Liver (tissue), 9 donors: Measurements from ENCODE around the gene MYH11. TPM values are rescaled to one million over a fixed set of nuclear protein-coding genes. Genes with fewer than 3 reads are reported as not detected.

Source experiments
- DNase-seq: peaks from one replicate; pipeline ENCODE4 v3.0.0-alpha.2; 2017; ENCODE audit warnings: low spot score
- H3K27ac ChIP-seq, 2 donors: one replicate each; pipeline ENCODE4 v1.7.0; 2013; ENCODE audit warnings: inconsistent platforms in 2 of 2, low read length in 2 of 2, control low read depth in 1 of 2, low read depth in 1 of 2, mild to moderate bottlenecking in 1 of 2
- H3K27me3 ChIP-seq, 4 donors: one replicate each; pipeline versions ENCODE4 v1.6.1 to v1.7.0; 2013; ENCODE audit warnings: low read length in 3 of 4, inconsistent platforms in 1 of 4, mild to moderate bottlenecking in 1 of 4, moderate library complexity in 1 of 4; ENCODE audit not compliant: control insufficient read depth in 4 of 4, insufficient read depth in 4 of 4
- H3K36me3 ChIP-seq, 4 donors: one replicate each; pipeline versions ENCODE4 v1.6.1 to v1.7.0; 2013; ENCODE audit warnings: low read length in 3 of 4, mild to moderate bottlenecking in 3 of 4, low read depth in 1 of 4, moderate library complexity in 1 of 4; ENCODE audit not compliant: control insufficient read depth in 4 of 4, insufficient read depth in 3 of 4
- H3K4me1 ChIP-seq, 4 donors: one replicate each; pipeline versions ENCODE4 v1.6.1 to v1.7.0; 2013; ENCODE audit warnings: low read length in 3 of 4, mild to moderate bottlenecking in 3 of 4, moderate library complexity in 1 of 4; ENCODE audit not compliant: control insufficient read depth in 4 of 4, insufficient read depth in 4 of 4
- H3K4me3 ChIP-seq, 3 donors: one replicate each; pipeline versions ENCODE4 v1.6.1 to v1.7.0; 2013; ENCODE audit warnings: low read length in 3 of 3, control low read depth in 1 of 3, low read depth in 1 of 3, mild to moderate bottlenecking in 1 of 3
- H3K9ac ChIP-seq, 2 donors: one replicate each; pipeline ENCODE4 v1.7.0; 2013; ENCODE audit warnings: low read length in 2 of 2, mild to moderate bottlenecking in 2 of 2, moderate library complexity in 2 of 2, control low read depth in 1 of 2, low read depth in 1 of 2
- H3K9me3 ChIP-seq, 4 donors: one replicate each; pipeline versions ENCODE4 v1.6.1 to v1.7.0; 2013; ENCODE audit warnings: low read length in 3 of 4; ENCODE audit not compliant: control insufficient read depth in 4 of 4
- ATF3 ChIP-seq: IDR thresholded peaks from 2 replicates; pipeline ENCODE4 v1.6.1; 2016; ENCODE audit warnings: antibody characterized with exemption
- CTCF ChIP-seq: fragments of 150-350 bp; IDR thresholded peaks from 2 replicates; pipeline ENCODE4 v1.5.1; 2017; ENCODE audit warnings: improper control_type of control experiment, low read depth, low read length; ENCODE audit not compliant: missing input control
- EGR1 ChIP-seq, 2 donors: IDR thresholded peaks; 2 replicates each; pipeline ENCODE4 v1.6.1; 2016 to 2018; ENCODE audit warnings: antibody characterized with exemption in 2 of 2, low read depth in 2 of 2
- FOXA1 ChIP-seq: IDR thresholded peaks from 2 replicates; pipeline ENCODE4 v1.6.1; 2016; ENCODE audit warnings: antibody characterized with exemption
- FOXA2 ChIP-seq: IDR thresholded peaks from 2 replicates; pipeline ENCODE4 v1.6.1; 2016; ENCODE audit warnings: antibody characterized with exemption
- GABPA ChIP-seq, 2 donors: IDR thresholded peaks in 1 of 2; conservative IDR thresholded peaks in 1 of 2; 2 replicates each; pipeline ENCODE4 v1.6.1; 2016; ENCODE audit warnings: antibody characterized with exemption in 2 of 2, mild to moderate bottlenecking in 1 of 2, moderate library complexity in 1 of 2
- HNF4A ChIP-seq, 2 donors: conservative IDR thresholded peaks; 2 replicates each; pipeline ENCODE4 v1.6.1; 2016; ENCODE audit warnings: antibody characterized with exemption in 2 of 2, mild to moderate bottlenecking in 2 of 2
- HNF4G ChIP-seq: IDR thresholded peaks from 2 replicates; pipeline ENCODE4 v1.6.1; 2016; ENCODE audit warnings: antibody characterized with exemption
- JUND ChIP-seq, 2 donors: IDR thresholded peaks; 2 replicates each; pipeline ENCODE4 v1.6.1; 2016; ENCODE audit warnings: antibody characterized with exemption in 2 of 2
- MAX ChIP-seq: IDR thresholded peaks from 2 replicates; pipeline ENCODE4 v1.6.1; 2016; ENCODE audit warnings: antibody characterized with exemption
- NR2F2 ChIP-seq: IDR thresholded peaks from 2 replicates; pipeline ENCODE4 v1.6.1; 2016; ENCODE audit warnings: antibody characterized with exemption
- RAD21 ChIP-seq, 2 donors: IDR thresholded peaks; 2 replicates each; pipeline ENCODE4 v1.6.1; 2016; ENCODE audit warnings: antibody characterized with exemption in 2 of 2, mild to moderate bottlenecking in 2 of 2
- REST ChIP-seq: IDR thresholded peaks from 2 replicates; pipeline ENCODE4 v1.6.1; 2016; ENCODE audit warnings: antibody characterized with exemption, mild to moderate bottlenecking
- RXRA ChIP-seq, 2 donors: IDR thresholded peaks; 2 replicates each; pipeline ENCODE4 v1.6.1; 2017 to 2018; ENCODE audit warnings: antibody characterized with exemption in 2 of 2, mild to moderate bottlenecking in 1 of 2
- SP1 ChIP-seq: IDR thresholded peaks from 2 replicates; pipeline ENCODE4 v1.6.1; 2018; ENCODE audit warnings: antibody characterized with exemption, mild to moderate bottlenecking
- TAF1 ChIP-seq: conservative IDR thresholded peaks from 2 replicates; pipeline ENCODE4 v1.6.1; 2016; ENCODE audit warnings: antibody characterized with exemption, mild to moderate bottlenecking
- YY1 ChIP-seq: IDR thresholded peaks from 2 replicates; pipeline ENCODE4 v1.6.1; 2016; ENCODE audit warnings: antibody characterized with exemption, mild to moderate bottlenecking
- ZBTB33 ChIP-seq: IDR thresholded peaks from 2 replicates; pipeline ENCODE4 v1.6.1; 2016; ENCODE audit warnings: antibody characterized with exemption
- WGBS: extraction: QIAGEN DNeasy Blood & Tissue Kit; methylation state at CpG from one replicate; pipeline ENCODE4 v1.1.7; 2013; 5-methylcytosine and 5-hydroxymethylcytosine counted together
- polyA plus RNA-seq, 2 donors: library from polyadenylated mRNA; stranded (reverse) in 1 of 2; unstranded in 1 of 2; fragments of 200-250 nt in 1 of 2; fragments of >200 nt in 1 of 2; fragmentation: Nextera tagmentation in 1 of 2; extraction: Ambion mirVana in 1 of 2; gene quantifications; one replicate each; pipeline versions ENCODE4 v1.2.1 to v1.2.3, GENCODE V29; 2013 to 2015
- total RNA-seq, 2 donors: library from RNA; depleted of rRNA; stranded (reverse); fragments of >200 nt; gene quantifications; one replicate each; pipeline ENCODE4 v1.2.3, GENCODE V29; 2014
- donor health status: healthy.
- donor health status: healthy.
- donor health status: healthy.
- donor health status: healthy.
- donor health status: healthy.

MYH11 gene
- total and polyA plus RNA-seq, 4 donors: 0.51 to 33.7 (median 4.0) TPM

GRCh38 chr16:15856182-15856581, 646 bp downstream of the MYH11 start:
- H3K27ac ChIP-seq: no peak overlapping the region
- peaks cover 0 to 6% (median 2%) of the 10 kb centered on the region in 4 donors for H3K4me1 ChIP-seq
- H3K9ac ChIP-seq: no peak overlapping the region
- no peaks in the 10 kb centered on the region for H3K9me3 ChIP-seq
- TF ChIP-seq NR2F2 (no peak), REST (no peak), HNF4G (no peak), CTCF (no peak), ATF3 (no peak), RAD21 (IDR thresholded peaks at IDR 0.05) (no peak), JUND (IDR thresholded peaks at IDR 0.05) (no peak), GABPA (IDR thresholded peaks at IDR 0.05 in 1 of 2, conservative IDR thresholded peaks at IDR 0.05 in 1 of 2) (no peak), EGR1 (IDR thresholded peaks at IDR 0.05; ENCODE audit: low read depth in 2 of 2) (no peak), FOXA1 (no peak), FOXA2 (no peak), HNF4A (conservative IDR thresholded peaks at IDR 0.05) (no peak), SP1 (no peak), RXRA (IDR thresholded peaks at IDR 0.05) (no peak), TAF1 (no peak), MAX (no peak), ZBTB33 (no peak), YY1 (no peak)
- WGBS: 49% methylated on average over 2 of the region's 2 CpGs
- H3K27me3 ChIP-seq: peaks cover 0 to 12% (median 4%) of the 10 kb centered on the region in 4 donors
- no peak for DNase-seq
- H3K4me3 ChIP-seq: no peak overlapping the region
- no peaks in the 10 kb centered on the region for H3K36me3 ChIP-seq

GRCh38 chr16:15855704-15856003, 1.2 kb downstream of the MYH11 start:
- H3K36me3 ChIP-seq: no peaks in the 10 kb centered on the region
- no peak for DNase-seq
- H3K27ac ChIP-seq: no peak overlapping the region
- H3K27me3 ChIP-seq: peaks cover 0 to 12% (median 4%) of the 10 kb centered on the region in 4 donors
- WGBS: 53% methylated on average over 5 of the region's 5 CpGs
- no peaks in the 10 kb centered on the region for H3K9me3 ChIP-seq
- H3K9ac ChIP-seq: no peak overlapping the region
- TF ChIP-seq ATF3 (no peak), SP1 (no peak), ZBTB33 (no peak), HNF4A (conservative IDR thresholded peaks at IDR 0.05) (no peak), EGR1 (IDR thresholded peaks at IDR 0.05; ENCODE audit: low read depth in 2 of 2) (no peak), YY1 (no peak), CTCF (no peak), TAF1 (no peak)
- no peak overlapping the region for H3K4me3 ChIP-seq
- peaks cover 0 to 6% (median 2%) of the 10 kb centered on the region in 4 donors for H3K4me1 ChIP-seq
